ENCODE results near the gene IL1RAPL1. TPM values are rescaled to one million over a fixed set of nuclear protein-coding genes. Genes with fewer than 3 reads are reported as not detected.

The IL1RAPL1 gene
- total and polyA plus RNA-seq, 2 donors (not counting 3 experiments of a cell fraction or from before 2014, with no cell fraction given), result 0.79 to 1.3 TPM

DNA sequence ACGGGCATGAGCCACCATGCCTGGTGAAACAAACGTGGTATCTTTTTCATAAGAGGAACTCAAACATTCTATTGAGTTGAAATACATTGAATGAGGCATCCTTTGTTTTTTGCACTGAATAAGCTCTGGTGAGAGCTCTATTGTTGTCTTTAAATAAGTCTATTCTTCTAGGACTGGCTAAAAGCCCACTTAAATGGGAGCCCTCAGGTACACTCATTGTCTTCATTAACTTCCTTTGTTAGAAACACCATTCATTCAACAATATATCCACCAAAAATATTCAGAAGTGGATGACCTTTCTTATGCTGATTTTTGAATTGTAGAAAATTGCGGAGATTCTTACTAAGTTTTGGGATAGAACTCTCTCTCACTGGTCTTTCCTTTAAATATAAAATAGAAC lies 568.0 kb downstream of the IL1RAPL1 start:
- no peaks in the 10 kb centered on the region for H3K9me3 ChIP-seq (replicated peaks; ENCODE audit: control insufficient read depth, insufficient read depth, low read length)
- intact Hi-C loops (cut with micrococcal nuclease) (no loop called here), dilution Hi-C loops (cut with MboI; ENCODE audit: extremely low pct_ligation_motif_present, low sequenced_read_pairs) (no loop called here)
- H3K4me1 ChIP-seq (ENCODE audit: control insufficient read depth, extremely low read depth, insufficient read depth, low read length), result no peaks in the 10 kb centered on the region
- TF ChIP-seq MYC (IDR thresholded peaks at IDR 0.05; ENCODE audit: low read depth, low read length) (no peak), POLR2AphosphoS5 (IDR thresholded peaks at IDR 0.05; ENCODE audit: insufficient read depth, low read depth, low read length) (no peak), EZH2 (IDR thresholded peaks at IDR 0.05; ENCODE audit: borderline replicate concordance, low read depth, low read length, severe bottlenecking) (no peak)
- H3K4me3 ChIP-seq (replicated peaks in 1 of 3; ENCODE audit: insufficient read depth in 1 of 3, low read depth in 1 of 3, low read length in 3 of 3), result no peak overlapping the region
- H2AFZ ChIP-seq (ENCODE audit: low read depth, low read length), result no peak overlapping the region
- no peaks in the 10 kb centered on the region for H3K36me3 ChIP-seq (ENCODE audit: control insufficient read depth in 2 of 2, extremely low read depth in 1 of 2, insufficient read depth in 2 of 2, low read length in 2 of 2)
- no peak for DNase-seq (ENCODE audit: low read depth, low spot score)
- ChIA-PET POLR2A (no interaction called here), CTCF (no interaction called here)
- H4K20me1 ChIP-seq (replicated peaks; ENCODE audit: control insufficient read depth, extremely low read depth, insufficient read depth, low read length), result no peaks in the 10 kb centered on the region
- H3K27me3 ChIP-seq (ENCODE audit: control insufficient read depth in 2 of 2, insufficient read depth in 2 of 2, low read length in 2 of 2), result no peaks in the 10 kb centered on the region
- H3K27ac ChIP-seq (ENCODE audit: insufficient read depth, low read depth, low read length), result no peak overlapping the region
- FAIRE-seq, result no peak
- H3K4me2 ChIP-seq (ENCODE audit: insufficient read depth, low read length), result no peak overlapping the region
- BruUV-seq (replicated peaks), result no TSS peak
- no peaks in the 10 kb centered on the region for H3K9me1 ChIP-seq (replicated peaks; ENCODE audit: control insufficient read depth, extremely low read depth, insufficient read depth, low read length)
- H3K79me2 ChIP-seq (ENCODE audit: control insufficient read depth, insufficient read depth, low read length), result no peaks in the 10 kb centered on the region
- H3K9ac ChIP-seq (replicated peaks; ENCODE audit: extremely low read depth, insufficient read depth, low read length), result no peak overlapping the region

GRCh38 chrX:29172880-29173279 lies 585.6 kb downstream of the IL1RAPL1 start:
- TF ChIP-seq, protein P1, sequence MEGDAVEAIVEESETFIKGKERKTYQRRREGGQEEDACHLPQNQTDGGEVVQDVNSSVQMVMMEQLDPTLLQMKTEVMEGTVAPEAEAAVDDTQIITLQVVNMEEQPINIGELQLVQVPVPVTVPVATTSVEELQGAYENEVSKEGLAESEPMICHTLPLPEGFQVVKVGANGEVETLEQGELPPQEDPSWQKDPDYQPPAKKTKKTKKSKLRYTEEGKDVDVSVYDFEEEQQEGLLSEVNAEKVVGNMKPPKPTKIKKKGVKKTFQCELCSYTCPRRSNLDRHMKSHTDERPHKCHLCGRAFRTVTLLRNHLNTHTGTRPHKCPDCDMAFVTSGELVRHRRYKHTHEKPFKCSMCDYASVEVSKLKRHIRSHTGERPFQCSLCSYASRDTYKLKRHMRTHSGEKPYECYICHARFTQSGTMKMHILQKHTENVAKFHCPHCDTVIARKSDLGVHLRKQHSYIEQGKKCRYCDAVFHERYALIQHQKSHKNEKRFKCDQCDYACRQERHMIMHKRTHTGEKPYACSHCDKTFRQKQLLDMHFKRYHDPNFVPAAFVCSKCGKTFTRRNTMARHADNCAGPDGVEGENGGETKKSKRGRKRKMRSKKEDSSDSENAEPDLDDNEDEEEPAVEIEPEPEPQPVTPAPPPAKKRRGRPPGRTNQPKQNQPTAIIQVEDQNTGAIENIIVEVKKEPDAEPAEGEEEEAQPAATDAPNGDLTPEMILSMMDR (IDR thresholded peaks at IDR 0.05; ENCODE audit: extremely low read depth in 1 of 2, insufficient read depth in 1 of 2, low read depth in 1 of 2, low read length in 2 of 2), result no peak
- peak; percentile 49 for TF ChIP-seq JUN (IDR thresholded peaks at IDR 0.05; ENCODE audit: borderline replicate concordance, insufficient read depth, insufficient read length, low read depth)
- TF ChIP-seq FOS (IDR thresholded peaks at IDR 0.05; ENCODE audit: borderline replicate concordance, insufficient read depth, low read length), result peak; percentile 28
- Histone ChIP-seq H3K4me3 (replicated peaks in 1 of 3; ENCODE audit: insufficient read depth in 1 of 3, low read depth in 1 of 3, low read length in 3 of 3) (no peak overlapping the region), H4K20me1 (replicated peaks; ENCODE audit: control insufficient read depth, extremely low read depth, insufficient read depth, low read length) (no peaks in the 10 kb centered on the region), H3K9me1 (replicated peaks; ENCODE audit: control insufficient read depth, extremely low read depth, insufficient read depth, low read length) (no peaks in the 10 kb centered on the region), H3K9ac (replicated peaks; ENCODE audit: extremely low read depth, insufficient read depth, low read length) (no peak overlapping the region), H3K36me3 (ENCODE audit: control insufficient read depth in 2 of 2, extremely low read depth in 1 of 2, insufficient read depth in 2 of 2, low read length in 2 of 2) (no peaks in the 10 kb centered on the region), H2AFZ (ENCODE audit: low read depth, low read length) (peak overlapping the region; percentile 44), H3K4me1 (ENCODE audit: control insufficient read depth, extremely low read depth, insufficient read depth, low read length) (peaks cover 8% of the 10 kb centered on the region), H3K9me3 (replicated peaks; ENCODE audit: control insufficient read depth, insufficient read depth, low read length) (no peaks in the 10 kb centered on the region), H3K4me2 (ENCODE audit: insufficient read depth, low read length) (no peak overlapping the region), H3K27ac (ENCODE audit: insufficient read depth, low read depth, low read length) (peak overlapping the region; percentile 72), H3K79me2 (ENCODE audit: control insufficient read depth, insufficient read depth, low read length) (no peaks in the 10 kb centered on the region), H3K27me3 (ENCODE audit: control insufficient read depth in 2 of 2, insufficient read depth in 2 of 2, low read length in 2 of 2) (no peaks in the 10 kb centered on the region)
- intact Hi-C loops (cut with micrococcal nuclease), result no loop called here
- POLR2A ChIA-PET, result no interaction called here
- FAIRE-seq (no peak), DNase-seq (ENCODE audit: low read depth, low spot score) (peak; percentile 53)
- no TSS peak for BruUV-seq (replicated peaks)
- CTCF ChIA-PET, result no interaction called here
- dilution Hi-C loops (cut with MboI; ENCODE audit: extremely low pct_ligation_motif_present, low sequenced_read_pairs), result no loop called here

Data from endothelial cell of umbilical vein (primary cell).